Mammary epithelial cell (primary cell): ENCODE results near the gene MED31.

ENCODE experiments used
- EZH2 ChIP-seq: IDR thresholded peaks from 2 replicates; pipeline ENCODE4 v1.6.1; 2012; ENCODE audit warnings: low read length, inconsistent platforms, borderline replicate concordance
- TF ChIP-seq, protein P1 (sequence below), 2 donors: IDR thresholded peaks in 1 of 2; conservative IDR thresholded peaks in 1 of 2; 2 replicates each; pipeline ENCODE4 v1.5.1; 2011 to 2012; ENCODE audit warnings: inconsistent platforms in 2 of 2, low read length in 2 of 2, mild to moderate bottlenecking in 2 of 2, control low read depth in 1 of 2, low read depth in 1 of 2; ENCODE audit not compliant: insufficient read depth in 1 of 2; ENCODE audit errors: extremely low read depth in 1 of 2

DNA sequence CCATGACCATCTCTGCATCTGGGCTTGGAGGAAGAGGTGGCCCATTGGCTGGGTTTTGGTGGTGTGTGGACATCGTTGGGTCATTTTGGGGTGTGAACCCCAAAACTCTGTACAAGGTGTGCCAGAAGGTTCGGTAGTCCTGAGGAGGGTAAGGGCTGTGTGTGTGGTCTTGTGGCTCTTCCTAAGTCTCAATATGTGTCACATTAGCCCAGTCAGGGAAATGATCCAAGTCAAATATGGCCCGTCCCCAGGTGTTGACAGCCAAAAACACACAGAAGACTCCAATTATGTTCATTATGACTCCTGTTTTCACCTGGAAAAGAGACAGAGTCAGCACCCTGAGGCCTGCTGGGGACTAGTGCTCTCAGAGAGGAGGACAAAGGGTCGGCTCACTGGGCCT lies 34.6 kb upstream of the MED31 start:
- TF ChIP-seq, protein P1, sequence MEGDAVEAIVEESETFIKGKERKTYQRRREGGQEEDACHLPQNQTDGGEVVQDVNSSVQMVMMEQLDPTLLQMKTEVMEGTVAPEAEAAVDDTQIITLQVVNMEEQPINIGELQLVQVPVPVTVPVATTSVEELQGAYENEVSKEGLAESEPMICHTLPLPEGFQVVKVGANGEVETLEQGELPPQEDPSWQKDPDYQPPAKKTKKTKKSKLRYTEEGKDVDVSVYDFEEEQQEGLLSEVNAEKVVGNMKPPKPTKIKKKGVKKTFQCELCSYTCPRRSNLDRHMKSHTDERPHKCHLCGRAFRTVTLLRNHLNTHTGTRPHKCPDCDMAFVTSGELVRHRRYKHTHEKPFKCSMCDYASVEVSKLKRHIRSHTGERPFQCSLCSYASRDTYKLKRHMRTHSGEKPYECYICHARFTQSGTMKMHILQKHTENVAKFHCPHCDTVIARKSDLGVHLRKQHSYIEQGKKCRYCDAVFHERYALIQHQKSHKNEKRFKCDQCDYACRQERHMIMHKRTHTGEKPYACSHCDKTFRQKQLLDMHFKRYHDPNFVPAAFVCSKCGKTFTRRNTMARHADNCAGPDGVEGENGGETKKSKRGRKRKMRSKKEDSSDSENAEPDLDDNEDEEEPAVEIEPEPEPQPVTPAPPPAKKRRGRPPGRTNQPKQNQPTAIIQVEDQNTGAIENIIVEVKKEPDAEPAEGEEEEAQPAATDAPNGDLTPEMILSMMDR (conservative IDR thresholded peaks at IDR 0.05 in 1 of 2, IDR thresholded peaks at IDR 0.05 in 1 of 2; ENCODE audit: extremely low read depth in 1 of 2, insufficient read depth in 1 of 2, low read depth in 1 of 2, low read length in 2 of 2): no peak
- TF ChIP-seq EZH2: no peak
